KOPT-K1 (cell line): ENCODE measurements around the gene TEX29.

Experiments
- H3K27ac ChIP-seq: fragments of 200-600 bp; sonication (generic); 2 replicates; pipeline ENCODE4 v1.5.1; 2016; ENCODE audit warnings: antibody characterized with exemption, mild to moderate bottlenecking, low read depth, low read length; ENCODE audit not compliant: poor library complexity, severe bottlenecking
- H3K36me3 ChIP-seq: fragments of 200-600 bp; sonication (generic); 2 replicates; pipeline ENCODE4 v1.5.1; 2017; ENCODE audit warnings: antibody characterized with exemption, mild to moderate bottlenecking, low read length, moderate library complexity; ENCODE audit not compliant: insufficient read depth
- H3K9me3 ChIP-seq: fragments of 200-600 bp; sonication (generic); 2 replicates; pipeline ENCODE4 v1.5.1; 2017; ENCODE audit warnings: antibody characterized with exemption, low read length, mild to moderate bottlenecking; ENCODE audit not compliant: insufficient read depth, poor library complexity, severe bottlenecking

Gene TEX29

GRCh38 chr13:111382411-111382810, 62.0 kb downstream of the TEX29 start:
- H3K9me3 ChIP-seq: peaks cover 4% of the 10 kb centered on the region
- H3K36me3 ChIP-seq: no peaks in the 10 kb centered on the region
- H3K27ac ChIP-seq: no peak overlapping the region

- H3K27ac ChIP-seq: no peak overlapping the region
- H3K36me3 ChIP-seq: no peaks in the 10 kb centered on the region
- H3K9me3 ChIP-seq: peaks cover 4% of the 10 kb centered on the region
Observed at GRCh38 chr13:111382877-111383276, 62.4 kb downstream of the TEX29 start.

GRCh38 chr13:111383591-111384440, 63.4 kb downstream of the TEX29 start:
- H3K27ac ChIP-seq: no peak overlapping the region
- peaks cover 4% of the 10 kb centered on the region for H3K9me3 ChIP-seq
- H3K36me3 ChIP-seq: no peaks in the 10 kb centered on the region

GRCh38 chr13:111384441-111385182, 64.2 kb downstream of the TEX29 start:
- no peaks in the 10 kb centered on the region for H3K36me3 ChIP-seq
- peaks cover 4% of the 10 kb centered on the region for H3K9me3 ChIP-seq
- no peak overlapping the region for H3K27ac ChIP-seq

GRCh38 chr13:111385183-111385857, 64.9 kb downstream of the TEX29 start:
- Histone ChIP-seq H3K36me3 (no peaks in the 10 kb centered on the region), H3K27ac (no peak overlapping the region), H3K9me3 (peaks cover 4% of the 10 kb centered on the region)

GRCh38 chr13:111387026-111387871, 66.8 kb downstream of the TEX29 start:
- Histone ChIP-seq H3K36me3 (no peaks in the 10 kb centered on the region), H3K27ac (no peak overlapping the region), H3K9me3 (no peaks in the 10 kb centered on the region)

GRCh38 chr13:111387945-111388600, 67.6 kb downstream of the TEX29 start:
- Histone ChIP-seq H3K36me3 (no peaks in the 10 kb centered on the region), H3K9me3 (no peaks in the 10 kb centered on the region), H3K27ac (no peak overlapping the region)

- no peaks in the 10 kb centered on the region for H3K36me3 ChIP-seq
Observed at GRCh38 chr13:111388851-111389500, 68.5 kb downstream of the TEX29 start.

GRCh38 chr13:111389621-111390521, 69.4 kb downstream of the TEX29 start:
- Histone ChIP-seq H3K36me3 (no peaks in the 10 kb centered on the region), H3K9me3 (no peaks in the 10 kb centered on the region), H3K27ac (no peak overlapping the region)

More at GRCh38 chr13:111388851-111389500, 68.5 kb downstream of the TEX29 start:
- Histone ChIP-seq H3K27ac (no peak overlapping the region), H3K9me3 (no peaks in the 10 kb centered on the region)

- H3K9me3 ChIP-seq: peaks cover 6% of the 10 kb centered on the region
- no peaks in the 10 kb centered on the region for H3K36me3 ChIP-seq
- H3K27ac ChIP-seq: no peak overlapping the region
Observed at GRCh38 chr13:111390522-111391270, 70.3 kb downstream of the TEX29 start.

GRCh38 chr13:111392486-111392885, 72.0 kb downstream of the TEX29 start:
- peaks cover 6% of the 10 kb centered on the region for H3K9me3 ChIP-seq
- no peaks in the 10 kb centered on the region for H3K36me3 ChIP-seq

GRCh38 chr13:111393221-111393790, 72.9 kb downstream of the TEX29 start:
- Histone ChIP-seq H3K36me3 (no peaks in the 10 kb centered on the region), H3K9me3 (peaks cover 6% of the 10 kb centered on the region), H3K27ac (no peak overlapping the region)

More at GRCh38 chr13:111392486-111392885, 72.0 kb downstream of the TEX29 start:
- no peak overlapping the region for H3K27ac ChIP-seq
